GM19035 (cell line): ENCODE results near the gene CES1.
"Not testable (repeated sequence)": the region's sequence is repeated elsewhere in the genome, so short reads cannot be mapped to it uniquely, and the experiment has no call there.

ENCODE experiments used
- ATAC-seq: cut with Tn5 transposase; IDR thresholded peaks from one replicate; pipeline ENCODE4 v1.9.1; 2021; ENCODE audit not compliant: unreplicated experiment

Gene CES1

GRCh38 chr16:55832425-55832772 is 497 bp downstream of the CES1 start:
- no peak for ATAC-seq

GRCh38 chr16:55830658-55831294 is 2.1 kb downstream of the CES1 start:
- no peak for ATAC-seq

- not testable (repeated sequence) for ATAC-seq
These were observed 3.7 kb downstream of the CES1 start for GRCh38 chr16:55829232-55829631.

- no peak for ATAC-seq
These were observed 4.2 kb downstream of the CES1 start for GRCh38 chr16:55828680-55829079.

- no peak for ATAC-seq
These were observed 7.7 kb downstream of the CES1 start for GRCh38 chr16:55825115-55825728.

GRCh38 chr16:55824473-55825000 is 8.4 kb downstream of the CES1 start:
- no peak for ATAC-seq

GRCh38 chr16:55822280-55822810 is 10.6 kb downstream of the CES1 start:
- ATAC-seq = no peak

GRCh38 chr16:55821210-55821609 is 11.7 kb downstream of the CES1 start:
- no peak for ATAC-seq

- no peak for ATAC-seq
These were observed 12.3 kb downstream of the CES1 start for GRCh38 chr16:55820615-55821014.

- no peak for ATAC-seq
These were observed 15.5 kb downstream of the CES1 start for GRCh38 chr16:55817236-55817912.

GRCh38 chr16:55816222-55816621 is 16.7 kb downstream of the CES1 start:
- ATAC-seq = not testable (repeated sequence)

- no peak for ATAC-seq
These were observed 17.6 kb downstream of the CES1 start for GRCh38 chr16:55815320-55815719.

- not testable (repeated sequence) for ATAC-seq
These were observed 18.7 kb downstream of the CES1 start for GRCh38 chr16:55814174-55814573.

- not testable (repeated sequence) for ATAC-seq
These were observed 19.2 kb downstream of the CES1 start for GRCh38 chr16:55813730-55814129.

GRCh38 chr16:55812951-55813350 is 19.9 kb downstream of the CES1 start:
- ATAC-seq = no peak

- no peak for ATAC-seq
These were observed 21.1 kb downstream of the CES1 start for GRCh38 chr16:55811811-55812210.

- ATAC-seq = no peak
These were observed 22.4 kb downstream of the CES1 start for GRCh38 chr16:55810451-55810961.

GRCh38 chr16:55809851-55810250 is 23.0 kb downstream of the CES1 start:
- no peak for ATAC-seq

GRCh38 chr16:55809386-55809785 is 23.5 kb downstream of the CES1 start:
- ATAC-seq = no peak

GRCh38 chr16:55808286-55808685 is 24.6 kb downstream of the CES1 start:
- not testable (repeated sequence) for ATAC-seq

GRCh38 chr16:55805104-55805503 is 27.8 kb downstream of the CES1 start:
- not testable (repeated sequence) for ATAC-seq

GRCh38 chr16:55803681-55804080 is 29.2 kb downstream of the CES1 start:
- not testable (repeated sequence) for ATAC-seq
